ENCODE measurements around the gene RBM5.

DNA sequence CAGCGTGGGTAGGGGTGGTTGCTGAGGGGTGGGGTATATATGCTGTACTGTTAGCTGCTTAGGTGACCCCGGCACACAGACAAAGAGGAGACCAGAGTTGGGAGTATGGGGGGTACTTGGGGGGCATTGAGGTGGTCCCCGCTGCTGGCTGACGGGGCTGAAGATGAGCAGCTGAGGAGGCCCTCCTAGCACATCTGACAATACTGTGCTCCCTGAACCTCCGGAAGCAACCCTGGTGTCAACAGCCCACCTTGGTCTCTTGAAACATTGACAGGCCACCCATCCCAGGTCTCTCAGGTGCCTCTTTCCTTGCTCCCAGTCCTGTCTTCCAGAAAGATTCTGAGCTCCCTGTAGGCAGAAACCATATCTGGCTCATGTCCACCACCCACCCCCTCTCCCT lies 47.2 kb downstream of the RBM5 start:
- TF ChIP-seq, protein P1, sequence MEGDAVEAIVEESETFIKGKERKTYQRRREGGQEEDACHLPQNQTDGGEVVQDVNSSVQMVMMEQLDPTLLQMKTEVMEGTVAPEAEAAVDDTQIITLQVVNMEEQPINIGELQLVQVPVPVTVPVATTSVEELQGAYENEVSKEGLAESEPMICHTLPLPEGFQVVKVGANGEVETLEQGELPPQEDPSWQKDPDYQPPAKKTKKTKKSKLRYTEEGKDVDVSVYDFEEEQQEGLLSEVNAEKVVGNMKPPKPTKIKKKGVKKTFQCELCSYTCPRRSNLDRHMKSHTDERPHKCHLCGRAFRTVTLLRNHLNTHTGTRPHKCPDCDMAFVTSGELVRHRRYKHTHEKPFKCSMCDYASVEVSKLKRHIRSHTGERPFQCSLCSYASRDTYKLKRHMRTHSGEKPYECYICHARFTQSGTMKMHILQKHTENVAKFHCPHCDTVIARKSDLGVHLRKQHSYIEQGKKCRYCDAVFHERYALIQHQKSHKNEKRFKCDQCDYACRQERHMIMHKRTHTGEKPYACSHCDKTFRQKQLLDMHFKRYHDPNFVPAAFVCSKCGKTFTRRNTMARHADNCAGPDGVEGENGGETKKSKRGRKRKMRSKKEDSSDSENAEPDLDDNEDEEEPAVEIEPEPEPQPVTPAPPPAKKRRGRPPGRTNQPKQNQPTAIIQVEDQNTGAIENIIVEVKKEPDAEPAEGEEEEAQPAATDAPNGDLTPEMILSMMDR (conservative IDR thresholded peaks at IDR 0.05; ENCODE audit: low read depth in 2 of 2), result no peak
- TF ChIP-seq POLR2AphosphoS5 (IDR thresholded peaks at IDR 0.05; ENCODE audit: low read depth) (no peak), CREB1 (CRISPR knock-in tag; IDR thresholded peaks at IDR 0.05; ENCODE audit: low read depth) (no peak), EZH2 (IDR thresholded peaks at IDR 0.05; ENCODE audit: low read depth, unreplicated experiment) (no peak), NANOG (IDR thresholded peaks at IDR 0.05; ENCODE audit: borderline replicate concordance) (no peak), EZH2phosphoT487 (IDR thresholded peaks at IDR 0.05; ENCODE audit: unreplicated experiment) (no peak), JUNB (IDR thresholded peaks at IDR 0.05; ENCODE audit: unreplicated experiment) (no peak), STAT1 (IDR thresholded peaks at IDR 0.05; ENCODE audit: unreplicated experiment) (no peak), ZNF331 (CRISPR knock-in tag; IDR thresholded peaks at IDR 0.05; ENCODE audit: low read depth) (no peak), ZNF114 (CRISPR knock-in tag; IDR thresholded peaks at IDR 0.05) (no peak)
- TF ChIP-seq, protein P2, sequence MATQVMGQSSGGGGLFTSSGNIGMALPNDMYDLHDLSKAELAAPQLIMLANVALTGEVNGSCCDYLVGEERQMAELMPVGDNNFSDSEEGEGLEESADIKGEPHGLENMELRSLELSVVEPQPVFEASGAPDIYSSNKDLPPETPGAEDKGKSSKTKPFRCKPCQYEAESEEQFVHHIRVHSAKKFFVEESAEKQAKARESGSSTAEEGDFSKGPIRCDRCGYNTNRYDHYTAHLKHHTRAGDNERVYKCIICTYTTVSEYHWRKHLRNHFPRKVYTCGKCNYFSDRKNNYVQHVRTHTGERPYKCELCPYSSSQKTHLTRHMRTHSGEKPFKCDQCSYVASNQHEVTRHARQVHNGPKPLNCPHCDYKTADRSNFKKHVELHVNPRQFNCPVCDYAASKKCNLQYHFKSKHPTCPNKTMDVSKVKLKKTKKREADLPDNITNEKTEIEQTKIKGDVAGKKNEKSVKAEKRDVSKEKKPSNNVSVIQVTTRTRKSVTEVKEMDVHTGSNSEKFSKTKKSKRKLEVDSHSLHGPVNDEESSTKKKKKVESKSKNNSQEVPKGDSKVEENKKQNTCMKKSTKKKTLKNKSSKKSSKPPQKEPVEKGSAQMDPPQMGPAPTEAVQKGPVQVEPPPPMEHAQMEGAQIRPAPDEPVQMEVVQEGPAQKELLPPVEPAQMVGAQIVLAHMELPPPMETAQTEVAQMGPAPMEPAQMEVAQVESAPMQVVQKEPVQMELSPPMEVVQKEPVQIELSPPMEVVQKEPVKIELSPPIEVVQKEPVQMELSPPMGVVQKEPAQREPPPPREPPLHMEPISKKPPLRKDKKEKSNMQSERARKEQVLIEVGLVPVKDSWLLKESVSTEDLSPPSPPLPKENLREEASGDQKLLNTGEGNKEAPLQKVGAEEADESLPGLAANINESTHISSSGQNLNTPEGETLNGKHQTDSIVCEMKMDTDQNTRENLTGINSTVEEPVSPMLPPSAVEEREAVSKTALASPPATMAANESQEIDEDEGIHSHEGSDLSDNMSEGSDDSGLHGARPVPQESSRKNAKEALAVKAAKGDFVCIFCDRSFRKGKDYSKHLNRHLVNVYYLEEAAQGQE (IDR thresholded peaks at IDR 0.05; ENCODE audit: unreplicated experiment), result no peak
- TF ChIP-seq, protein P3, sequence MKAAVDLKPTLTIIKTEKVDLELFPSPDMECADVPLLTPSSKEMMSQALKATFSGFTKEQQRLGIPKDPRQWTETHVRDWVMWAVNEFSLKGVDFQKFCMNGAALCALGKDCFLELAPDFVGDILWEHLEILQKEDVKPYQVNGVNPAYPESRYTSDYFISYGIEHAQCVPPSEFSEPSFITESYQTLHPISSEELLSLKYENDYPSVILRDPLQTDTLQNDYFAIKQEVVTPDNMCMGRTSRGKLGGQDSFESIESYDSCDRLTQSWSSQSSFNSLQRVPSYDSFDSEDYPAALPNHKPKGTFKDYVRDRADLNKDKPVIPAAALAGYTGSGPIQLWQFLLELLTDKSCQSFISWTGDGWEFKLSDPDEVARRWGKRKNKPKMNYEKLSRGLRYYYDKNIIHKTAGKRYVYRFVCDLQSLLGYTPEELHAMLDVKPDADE (IDR thresholded peaks at IDR 0.05), result no peak
- TF ChIP-seq, protein P4, sequence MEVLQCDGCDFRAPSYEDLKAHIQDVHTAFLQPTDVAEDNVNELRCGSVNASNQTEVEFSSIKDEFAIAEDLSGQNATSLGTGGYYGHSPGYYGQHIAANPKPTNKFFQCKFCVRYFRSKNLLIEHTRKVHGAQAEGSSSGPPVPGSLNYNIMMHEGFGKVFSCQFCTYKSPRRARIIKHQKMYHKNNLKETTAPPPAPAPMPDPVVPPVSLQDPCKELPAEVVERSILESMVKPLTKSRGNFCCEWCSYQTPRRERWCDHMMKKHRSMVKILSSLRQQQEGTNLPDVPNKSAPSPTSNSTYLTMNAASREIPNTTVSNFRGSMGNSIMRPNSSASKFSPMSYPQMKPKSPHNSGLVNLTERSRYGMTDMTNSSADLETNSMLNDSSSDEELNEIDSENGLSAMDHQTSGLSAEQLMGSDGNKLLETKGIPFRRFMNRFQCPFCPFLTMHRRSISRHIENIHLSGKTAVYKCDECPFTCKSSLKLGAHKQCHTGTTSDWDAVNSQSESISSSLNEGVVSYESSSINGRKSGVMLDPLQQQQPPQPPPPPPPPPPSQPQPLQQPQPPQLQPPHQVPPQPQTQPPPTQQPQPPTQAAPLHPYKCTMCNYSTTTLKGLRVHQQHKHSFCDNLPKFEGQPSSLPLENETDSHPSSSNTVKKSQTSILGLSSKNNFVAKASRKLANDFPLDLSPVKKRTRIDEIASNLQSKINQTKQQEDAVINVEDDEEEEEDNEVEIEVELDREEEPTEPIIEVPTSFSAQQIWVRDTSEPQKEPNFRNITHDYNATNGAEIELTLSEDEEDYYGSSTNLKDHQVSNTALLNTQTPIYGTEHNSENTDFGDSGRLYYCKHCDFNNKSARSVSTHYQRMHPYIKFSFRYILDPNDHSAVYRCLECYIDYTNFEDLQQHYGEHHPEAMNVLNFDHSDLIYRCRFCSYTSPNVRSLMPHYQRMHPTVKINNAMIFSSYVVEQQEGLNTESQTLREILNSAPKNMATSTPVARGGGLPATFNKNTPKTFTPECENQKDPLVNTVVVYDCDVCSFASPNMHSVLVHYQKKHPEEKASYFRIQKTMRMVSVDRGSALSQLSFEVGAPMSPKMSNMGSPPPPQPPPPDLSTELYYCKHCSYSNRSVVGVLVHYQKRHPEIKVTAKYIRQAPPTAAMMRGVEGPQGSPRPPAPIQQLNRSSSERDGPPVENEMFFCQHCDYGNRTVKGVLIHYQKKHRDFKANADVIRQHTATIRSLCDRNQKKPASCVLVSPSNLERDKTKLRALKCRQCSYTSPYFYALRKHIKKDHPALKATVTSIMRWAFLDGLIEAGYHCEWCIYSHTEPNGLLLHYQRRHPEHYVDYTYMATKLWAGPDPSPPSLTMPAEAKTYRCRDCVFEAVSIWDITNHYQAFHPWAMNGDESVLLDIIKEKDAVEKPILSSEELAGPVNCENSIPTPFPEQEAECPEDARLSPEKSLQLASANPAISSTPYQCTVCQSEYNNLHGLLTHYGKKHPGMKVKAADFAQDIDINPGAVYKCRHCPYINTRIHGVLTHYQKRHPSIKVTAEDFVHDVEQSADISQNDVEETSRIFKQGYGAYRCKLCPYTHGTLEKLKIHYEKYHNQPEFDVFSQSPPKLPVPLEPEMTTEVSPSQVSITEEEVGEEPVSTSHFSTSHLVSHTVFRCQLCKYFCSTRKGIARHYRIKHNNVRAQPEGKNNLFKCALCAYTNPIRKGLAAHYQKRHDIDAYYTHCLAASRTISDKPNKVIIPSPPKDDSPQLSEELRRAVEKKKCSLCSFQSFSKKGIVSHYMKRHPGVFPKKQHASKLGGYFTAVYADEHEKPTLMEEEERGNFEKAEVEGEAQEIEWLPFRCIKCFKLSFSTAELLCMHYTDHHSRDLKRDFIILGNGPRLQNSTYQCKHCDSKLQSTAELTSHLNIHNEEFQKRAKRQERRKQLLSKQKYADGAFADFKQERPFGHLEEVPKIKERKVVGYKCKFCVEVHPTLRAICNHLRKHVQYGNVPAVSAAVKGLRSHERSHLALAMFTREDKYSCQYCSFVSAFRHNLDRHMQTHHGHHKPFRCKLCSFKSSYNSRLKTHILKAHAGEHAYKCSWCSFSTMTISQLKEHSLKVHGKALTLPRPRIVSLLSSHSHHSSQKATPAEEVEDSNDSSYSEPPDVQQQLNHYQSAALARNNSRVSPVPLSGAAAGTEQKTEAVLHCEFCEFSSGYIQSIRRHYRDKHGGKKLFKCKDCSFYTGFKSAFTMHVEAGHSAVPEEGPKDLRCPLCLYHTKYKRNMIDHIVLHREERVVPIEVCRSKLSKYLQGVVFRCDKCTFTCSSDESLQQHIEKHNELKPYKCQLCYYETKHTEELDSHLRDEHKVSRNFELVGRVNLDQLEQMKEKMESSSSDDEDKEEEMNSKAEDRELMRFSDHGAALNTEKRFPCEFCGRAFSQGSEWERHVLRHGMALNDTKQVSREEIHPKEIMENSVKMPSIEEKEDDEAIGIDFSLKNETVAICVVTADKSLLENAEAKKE (CRISPR knock-in tag; IDR thresholded peaks at IDR 0.05), result no peak
